Ramos (cell line): ENCODE measurements around the gene OR52N4.
"Not testable (repeated sequence)": the region's sequence is repeated elsewhere in the genome, so short reads cannot be mapped to it uniquely, and the experiment has no call there.

Experiments
- in situ Hi-C: fragments of 300-500 bp; cut with MboI; formaldehyde crosslinking; loops from one replicate; pipeline ENCODE4 v1.14.3; 2022; ENCODE audit warnings: low sequenced_read_pairs; ENCODE audit not compliant: unreplicated experiment

The OR52N4 gene

GRCh38 chr11:5753943-5754342, at the start of gene OR52N4:
Gene OR52N4, plus strand, starts transcription at chr11:5754243. Its CDS starts 498 bp downstream, at chr11:5754741.
- in situ Hi-C loops: no loop called here

- in situ Hi-C loops: no loop called here
Measured at GRCh38 chr11:5705688-5706087, 48.4 kb upstream of the OR52N4 start.

GRCh38 chr11:5712507-5712906, 41.5 kb upstream of the OR52N4 start:
- in situ Hi-C loops: no loop called here

GRCh38 chr11:5713695-5714094, 40.3 kb upstream of the OR52N4 start:
- in situ Hi-C loops: no loop called here

- in situ Hi-C loops: not testable (repeated sequence)
Measured at GRCh38 chr11:5716518-5716917, 37.5 kb upstream of the OR52N4 start.

- in situ Hi-C loops: no loop called here
Measured at GRCh38 chr11:5719703-5720495, 34.1 kb upstream of the OR52N4 start.

- in situ Hi-C loops: no loop called here
Measured at GRCh38 chr11:5722622-5723021, 31.4 kb upstream of the OR52N4 start.

- in situ Hi-C loops: no loop called here
Measured at GRCh38 chr11:5726351-5726750, 27.7 kb upstream of the OR52N4 start.

- in situ Hi-C loops: no loop called here
Measured at GRCh38 chr11:5727691-5728090, 26.4 kb upstream of the OR52N4 start.

GRCh38 chr11:5736396-5736795, 17.6 kb upstream of the OR52N4 start, which contains the start of gene OR56B1:
Gene OR56B1, plus strand, starts transcription at chr11:5736448. Its CDS starts 69 bp downstream, at chr11:5736517.
- in situ Hi-C loops: no loop called here

- in situ Hi-C loops: no loop called here
Measured at GRCh38 chr11:5737091-5737490, 17.0 kb upstream of the OR52N4 start.

- in situ Hi-C loops: no loop called here
Measured at GRCh38 chr11:5737670-5738392, 16.2 kb upstream of the OR52N4 start.

- in situ Hi-C loops: no loop called here
Measured at GRCh38 chr11:5738431-5738830, 15.6 kb upstream of the OR52N4 start.

GRCh38 chr11:5746614-5747013, 7.4 kb upstream of the OR52N4 start:
- in situ Hi-C loops: no loop called here

- in situ Hi-C loops: no loop called here
Measured at GRCh38 chr11:5749836-5750235, 4.2 kb upstream of the OR52N4 start.

- in situ Hi-C loops: no loop called here
Measured at GRCh38 chr11:5767056-5767455, 13.0 kb downstream of the OR52N4 start.

GRCh38 chr11:5783255-5783654, 29.2 kb downstream of the OR52N4 start, which contains the start of gene OR52N5:
Gene OR52N5, minus strand, starts transcription at chr11:5783355. Its CDS starts 4,721 bp downstream, at chr11:5778634.
- in situ Hi-C loops: no loop called here

- in situ Hi-C loops: no loop called here
Measured at GRCh38 chr11:5791165-5791564, 37.1 kb downstream of the OR52N4 start, which contains the start of gene OR52N1. Gene OR52N1, minus strand, starts transcription at chr11:5791265. Its CDS starts 2,449 bp downstream, at chr11:5788816.

GRCh38 chr11:5796541-5796940, 42.5 kb downstream of the OR52N4 start:
- in situ Hi-C loops: no loop called here

GRCh38 chr11:5803982-5804381, 49.9 kb downstream of the OR52N4 start:
- in situ Hi-C loops: loop anchor here (10.0 to 25.0 kb wide), 2 partner anchors 192 to 329 kb away; no protein-coding TSS in a partner anchor
